ENCODE measurements around the gene LCE1F. TPM values are rescaled to one million over a fixed set of nuclear protein-coding genes. Genes with fewer than 3 reads are reported as not detected.

The LCE1F gene, protein sequence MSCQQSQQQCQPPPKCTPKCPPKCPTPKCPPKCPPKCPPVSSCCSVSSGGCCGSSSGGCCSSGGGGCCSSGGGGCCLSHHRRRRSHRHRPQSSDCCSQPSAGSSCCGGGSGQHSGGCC
- total RNA-seq: not detected

DNA sequence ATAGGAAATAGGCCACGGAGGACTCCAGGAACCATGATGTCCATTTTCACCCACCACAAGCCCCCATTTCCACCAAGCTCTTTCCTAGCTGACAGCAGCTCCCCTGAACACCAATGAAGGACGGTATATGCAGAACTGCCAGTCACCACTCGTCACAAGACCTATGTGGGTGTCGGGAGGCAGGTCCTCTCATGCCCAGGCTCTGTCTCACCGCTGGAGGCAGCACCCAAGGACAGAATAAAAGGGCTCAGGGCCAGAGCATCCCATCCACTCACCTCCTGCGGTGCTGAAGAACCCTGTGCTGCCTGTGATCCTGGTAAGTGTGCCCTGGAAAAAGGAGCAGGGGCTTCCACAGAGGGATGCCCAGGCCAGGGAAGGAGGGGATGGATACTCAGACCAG lies at the start of gene LCE1F:
TSS of gene LCE1F (plus strand) at position 266 of the 400 bp plus-strand sequence. CDS start 1,232 bp downstream, outside the sequence.
- ATAC-seq (ENCODE audit: low FRiP score in 2 of 2) (no peak), DNase-seq (no peak)
- 67 to 73% methylated on average over 6 of the region's 6 CpGs for WGBS, 2 donors
- Histone ChIP-seq H3K4me1 (no peaks in the 10 kb centered on the region), H3K9me3 (no peaks in the 10 kb centered on the region), H3K27ac (no peak within 1 kb of the TSS), H3K27me3 (no peaks in the 10 kb centered on the region), H3K36me3 (no peaks in the 10 kb centered on the region), H3K4me3 (no peak within 1 kb of the TSS)
- TF ChIP-seq, protein P1, sequence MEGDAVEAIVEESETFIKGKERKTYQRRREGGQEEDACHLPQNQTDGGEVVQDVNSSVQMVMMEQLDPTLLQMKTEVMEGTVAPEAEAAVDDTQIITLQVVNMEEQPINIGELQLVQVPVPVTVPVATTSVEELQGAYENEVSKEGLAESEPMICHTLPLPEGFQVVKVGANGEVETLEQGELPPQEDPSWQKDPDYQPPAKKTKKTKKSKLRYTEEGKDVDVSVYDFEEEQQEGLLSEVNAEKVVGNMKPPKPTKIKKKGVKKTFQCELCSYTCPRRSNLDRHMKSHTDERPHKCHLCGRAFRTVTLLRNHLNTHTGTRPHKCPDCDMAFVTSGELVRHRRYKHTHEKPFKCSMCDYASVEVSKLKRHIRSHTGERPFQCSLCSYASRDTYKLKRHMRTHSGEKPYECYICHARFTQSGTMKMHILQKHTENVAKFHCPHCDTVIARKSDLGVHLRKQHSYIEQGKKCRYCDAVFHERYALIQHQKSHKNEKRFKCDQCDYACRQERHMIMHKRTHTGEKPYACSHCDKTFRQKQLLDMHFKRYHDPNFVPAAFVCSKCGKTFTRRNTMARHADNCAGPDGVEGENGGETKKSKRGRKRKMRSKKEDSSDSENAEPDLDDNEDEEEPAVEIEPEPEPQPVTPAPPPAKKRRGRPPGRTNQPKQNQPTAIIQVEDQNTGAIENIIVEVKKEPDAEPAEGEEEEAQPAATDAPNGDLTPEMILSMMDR (IDR thresholded peaks at IDR 0.05): no peak
- TF ChIP-seq POLR2A (IDR thresholded peaks at IDR 0.05) (no peak), EP300 (IDR thresholded peaks at IDR 0.05) (no peak), POLR2AphosphoS5 (IDR thresholded peaks at IDR 0.05) (no peak)

DNA sequence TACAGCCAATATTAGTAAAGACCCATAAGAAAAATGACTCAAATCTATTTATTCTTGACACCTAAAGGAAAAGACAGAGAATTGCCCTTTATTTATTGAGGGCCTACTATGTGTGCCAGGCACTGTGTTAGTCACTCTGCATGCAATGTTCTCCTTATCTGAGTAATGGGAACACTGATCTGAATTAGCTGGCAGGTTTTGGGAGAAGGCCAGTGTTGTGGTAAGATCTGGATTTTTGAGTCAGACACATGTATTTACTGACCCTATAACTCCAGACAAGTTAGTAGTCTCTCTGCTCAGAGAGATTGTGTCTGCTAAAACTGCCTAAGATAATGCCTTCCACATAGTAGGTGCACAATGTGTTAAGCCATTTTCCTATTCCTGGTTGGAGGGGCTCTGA lies 49.7 kb upstream of the LCE1F start:
- no peaks in the 10 kb centered on the region for H3K9me3 ChIP-seq
- no peaks in the 10 kb centered on the region for H3K36me3 ChIP-seq
- no peak for DNase-seq
- no peaks in the 10 kb centered on the region for H3K4me1 ChIP-seq
- H3K27ac ChIP-seq: no peak overlapping the region
- H3K27me3 ChIP-seq: no peaks in the 10 kb centered on the region
- TF ChIP-seq EP300 (IDR thresholded peaks at IDR 0.05): no peak
- no peak for TF ChIP-seq POLR2AphosphoS5 (IDR thresholded peaks at IDR 0.05)
- TF ChIP-seq POLR2A (IDR thresholded peaks at IDR 0.05): no peak
- TF ChIP-seq, protein P1 (IDR thresholded peaks at IDR 0.05): no peak
- H3K4me3 ChIP-seq: no peak overlapping the region
- ATAC-seq (ENCODE audit: low FRiP score in 2 of 2): no peak

DNA sequence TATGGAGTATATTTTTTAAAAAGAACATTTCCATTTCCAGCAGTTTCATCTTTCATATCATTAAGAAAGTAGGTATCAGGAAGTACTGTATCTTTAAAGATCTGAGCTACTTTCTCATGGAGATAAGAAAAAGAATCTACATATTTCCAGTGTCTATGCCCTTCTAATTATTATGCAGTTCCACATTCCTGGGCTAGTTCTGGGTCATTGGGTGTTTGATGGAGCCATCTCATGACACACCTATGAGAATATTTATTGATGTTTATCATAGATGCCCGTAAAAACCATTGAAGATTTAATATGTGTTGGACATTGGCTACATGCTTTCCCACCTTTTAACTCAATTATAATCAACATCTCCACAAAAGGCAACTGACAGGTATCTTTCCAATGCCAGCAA lies 46.0 kb upstream of the LCE1F start:
- Histone ChIP-seq H3K36me3 (no peaks in the 10 kb centered on the region), H3K4me1 (no peaks in the 10 kb centered on the region), H3K27ac (no peak overlapping the region), H3K9me3 (no peaks in the 10 kb centered on the region), H3K4me3 (no peak overlapping the region), H3K27me3 (no peaks in the 10 kb centered on the region)
- 85 to 88% methylated on average over 1 of the region's 1 CpG for WGBS, 2 donors
- ATAC-seq (ENCODE audit: low FRiP score in 2 of 2): no peak
- TF ChIP-seq POLR2A (IDR thresholded peaks at IDR 0.05): no peak
- TF ChIP-seq, protein P1 (IDR thresholded peaks at IDR 0.05): no peak
- no peak for TF ChIP-seq POLR2AphosphoS5 (IDR thresholded peaks at IDR 0.05)
- no peak for DNase-seq

DNA sequence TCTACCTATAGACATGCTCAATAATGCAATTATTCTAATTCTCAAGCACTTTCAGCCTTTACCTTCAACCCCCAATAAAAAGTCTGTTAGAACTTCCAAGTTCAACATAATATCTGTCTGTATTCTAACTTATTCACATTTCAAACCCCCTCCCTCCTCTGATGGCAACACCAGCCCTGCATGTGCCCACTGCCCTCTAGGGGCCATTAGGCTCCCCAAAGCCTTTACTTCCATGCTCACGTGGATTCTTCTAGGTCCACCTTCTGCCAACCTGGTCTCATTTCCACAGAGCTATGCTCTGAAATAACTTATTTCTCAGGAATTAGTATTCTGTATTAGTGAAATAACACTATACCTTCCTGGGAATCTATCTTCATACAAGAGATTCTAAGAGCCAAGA lies 39.3 kb upstream of the LCE1F start:
- TF ChIP-seq EP300 (IDR thresholded peaks at IDR 0.05): no peak
- TF ChIP-seq, protein P1 (IDR thresholded peaks at IDR 0.05): no peak
- no peak for TF ChIP-seq POLR2AphosphoS5 (IDR thresholded peaks at IDR 0.05)
- no peak for TF ChIP-seq POLR2A (IDR thresholded peaks at IDR 0.05)
- H3K4me3 ChIP-seq: no peak overlapping the region
- no peaks in the 10 kb centered on the region for H3K27me3 ChIP-seq
- no peak for DNase-seq
- H3K4me1 ChIP-seq: no peaks in the 10 kb centered on the region
- H3K9me3 ChIP-seq: no peaks in the 10 kb centered on the region
- no peak for ATAC-seq (ENCODE audit: low FRiP score in 2 of 2)
- 18 to 26% methylated on average over 1 of the region's 1 CpG for WGBS, 2 donors
- no peaks in the 10 kb centered on the region for H3K36me3 ChIP-seq
- H3K27ac ChIP-seq: no peak overlapping the region

DNA sequence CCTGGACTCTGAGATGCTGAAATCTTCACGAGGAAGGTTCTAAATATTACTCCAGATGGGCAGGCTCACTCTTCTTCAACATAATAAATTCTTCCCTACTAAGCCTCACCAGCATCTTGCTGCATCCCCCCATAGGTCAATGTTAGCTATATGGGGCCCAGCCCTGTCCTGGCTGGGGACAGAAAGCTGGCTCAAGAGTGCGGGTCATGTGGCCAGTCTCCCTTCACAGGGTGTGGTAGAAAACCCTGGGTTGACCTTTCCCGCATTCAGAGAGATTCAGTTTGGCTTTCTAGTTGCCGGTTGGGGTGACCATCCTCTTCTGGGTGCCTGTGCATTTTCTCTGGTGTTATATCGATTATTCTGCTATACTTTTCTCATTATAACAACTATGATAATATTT lies 36.9 kb upstream of the LCE1F start:
- Histone ChIP-seq H3K36me3 (no peaks in the 10 kb centered on the region), H3K4me1 (no peaks in the 10 kb centered on the region), H3K27me3 (no peaks in the 10 kb centered on the region), H3K27ac (no peak overlapping the region), H3K9me3 (no peaks in the 10 kb centered on the region), H3K4me3 (no peak overlapping the region)
- ATAC-seq (ENCODE audit: low FRiP score in 2 of 2): no peak
- WGBS, 2 donors: 74 to 79% methylated on average over 4 to 5 of the region's 5 CpGs
- no peak for DNase-seq
- TF ChIP-seq POLR2AphosphoS5 (IDR thresholded peaks at IDR 0.05) (no peak), EP300 (IDR thresholded peaks at IDR 0.05) (no peak), POLR2A (IDR thresholded peaks at IDR 0.05) (no peak)
- TF ChIP-seq, protein P1 (IDR thresholded peaks at IDR 0.05): no peak

Measured in upper lobe of left lung (tissue), 6 donors.